WTC11 (cell line): ENCODE results near the gene PRKAG2. TPM values are rescaled to one million over a fixed set of nuclear protein-coding genes. Genes with fewer than 3 reads are reported as not detected.
"Not testable (repeated sequence)": the region's sequence is repeated elsewhere in the genome, so short reads cannot be mapped to it uniquely, and the experiment has no call there.

Source experiments
- ATAC-seq: fragments of 200-7000 bp; cut with Tn5 transposase; 2 replicates; pipeline ENCODE4 v1.10.0; 2021; ENCODE audit warnings: mild to moderate bottlenecking, moderate library complexity
- CTCF ChIA-PET: fragments of 300-600 bp; sonication (Branson Sonifier 250); formaldehyde crosslinking; loops from one replicate; lab custom pipeline; 2021; ENCODE audit warnings: antibody characterized with exemption; lab: Charles Lee
- POLR2A ChIA-PET: fragments of 350-600 bp; sonication (Branson Sonifier 250); formaldehyde crosslinking; loops from one replicate; lab custom pipeline; 2021; ENCODE audit warnings: antibody characterized with exemption; lab: Charles Lee
- DNase-seq: peaks from one replicate; pipeline ENCODE4 v3.0.0; 2021; ENCODE audit warnings: low spot score
- H3K27ac Mint-ChIP-seq: 2 replicates; pipeline ENCODE4 v1.8.0; 2021; ENCODE audit warnings: mixed read lengths
- H3K27me3 Mint-ChIP-seq: 2 replicates; pipeline ENCODE4 v1.8.0; 2021; ENCODE audit warnings: low read depth, mild to moderate bottlenecking, moderate library complexity, mixed read lengths
- H3K36me3 Mint-ChIP-seq: 2 replicates; pipeline ENCODE4 v1.8.0; 2021; ENCODE audit warnings: mixed read lengths
- H3K4me1 Mint-ChIP-seq: 2 replicates; pipeline ENCODE4 v1.8.0; 2022; ENCODE audit warnings: mixed read lengths
- H3K4me3 Mint-ChIP-seq: 2 replicates; pipeline ENCODE4 v1.8.0; 2021; ENCODE audit warnings: mild to moderate bottlenecking, moderate library complexity, mixed read lengths
- H3K9me3 Mint-ChIP-seq: 2 replicates; pipeline ENCODE4 v1.8.0; 2021; ENCODE audit warnings: mixed read lengths
- EMX1 ChIP-seq: fragments of 250-450 bp; sonication (Bioruptor Pico); IDR thresholded peaks from 2 replicates; pipeline ENCODE4 v1.8.0; 2021; ENCODE audit warnings: mild to moderate bottlenecking
- MYBL2 ChIP-seq: sonication (generic); formaldehyde crosslinking; IDR thresholded peaks from 2 replicates; pipeline ENCODE4 v1.8.1; 2023; ENCODE audit warnings: mild to moderate bottlenecking, moderate library complexity, missing genetic modification reagents
- NFATC4 ChIP-seq: fragments of 250-450 bp; sonication (Bioruptor Pico); IDR thresholded peaks from 2 replicates; pipeline ENCODE4 v1.9.0; 2021; ENCODE audit warnings: mild to moderate bottlenecking
- NR3C1 ChIP-seq: sonication (generic); formaldehyde crosslinking; conservative IDR thresholded peaks from 2 replicates; pipeline ENCODE4 v1.8.1; 2023; ENCODE audit warnings: low read depth, mild to moderate bottlenecking, missing genetic modification reagents
- RELA ChIP-seq: sonication (generic); formaldehyde crosslinking; IDR thresholded peaks from 2 replicates; pipeline ENCODE4 v1.8.1; 2022; ENCODE audit warnings: missing genetic modification reagents, mild to moderate bottlenecking, borderline replicate concordance
- SMAD3 ChIP-seq: sonication (generic); formaldehyde crosslinking; IDR thresholded peaks from 2 replicates; pipeline ENCODE4 v1.8.0; 2022; ENCODE audit warnings: missing genetic modification reagents, mild to moderate bottlenecking, borderline replicate concordance
- ZNF138 ChIP-seq: sonication (generic); formaldehyde crosslinking; conservative IDR thresholded peaks from 2 replicates; pipeline ENCODE4 v1.8.1; 2022; ENCODE audit warnings: mild to moderate bottlenecking, moderate library complexity, missing genetic modification reagents
- ZNF416 ChIP-seq: fragments of 250-450 bp; sonication (Bioruptor Pico); IDR thresholded peaks from 2 replicates; pipeline ENCODE4 v1.9.0; 2021; ENCODE audit warnings: mild to moderate bottlenecking, inconsistent platforms
- total RNA-seq: library from RNA; stranded (reverse); gene quantifications from 3 replicates; pipeline ENCODE4 v1.2.3, GENCODE V29; 2021
- TF ChIP-seq, protein P1 (sequence below): sonication (generic); formaldehyde crosslinking; IDR thresholded peaks from 2 replicates; pipeline ENCODE4 v1.8.0; 2022; ENCODE audit warnings: mild to moderate bottlenecking, missing genetic modification reagents
- TF ChIP-seq, protein P2 (sequence below): sonication (generic); formaldehyde crosslinking; IDR thresholded peaks from 2 replicates; pipeline ENCODE4 v1.8.0; 2022; ENCODE audit warnings: mild to moderate bottlenecking, missing genetic modification reagents
- TF ChIP-seq, protein P3 (sequence below): sonication (generic); formaldehyde crosslinking; IDR thresholded peaks from 2 replicates; pipeline ENCODE4 v1.8.1; 2023; ENCODE audit warnings: mild to moderate bottlenecking, missing genetic modification reagents, borderline replicate concordance
- TF ChIP-seq, protein P4 (sequence below): sonication (generic); formaldehyde crosslinking; IDR thresholded peaks from 2 replicates; pipeline ENCODE4 v1.8.1; 2022; ENCODE audit warnings: low read depth, missing genetic modification reagents, borderline replicate concordance
- TF ChIP-seq, protein P5 (sequence below): sonication (generic); formaldehyde crosslinking; IDR thresholded peaks from 2 replicates; pipeline ENCODE4 v1.8.1; 2022; ENCODE audit warnings: mild to moderate bottlenecking, moderate library complexity, missing genetic modification reagents
- TF ChIP-seq, protein P6 (sequence below): sonication (generic); formaldehyde crosslinking; IDR thresholded peaks from 2 replicates; pipeline ENCODE4 v1.8.0; 2022; ENCODE audit warnings: missing genetic modification reagents

PRKAG2 gene
- total RNA-seq, 1 experiment from 2014 or later = 20.3 TPM

DNA sequence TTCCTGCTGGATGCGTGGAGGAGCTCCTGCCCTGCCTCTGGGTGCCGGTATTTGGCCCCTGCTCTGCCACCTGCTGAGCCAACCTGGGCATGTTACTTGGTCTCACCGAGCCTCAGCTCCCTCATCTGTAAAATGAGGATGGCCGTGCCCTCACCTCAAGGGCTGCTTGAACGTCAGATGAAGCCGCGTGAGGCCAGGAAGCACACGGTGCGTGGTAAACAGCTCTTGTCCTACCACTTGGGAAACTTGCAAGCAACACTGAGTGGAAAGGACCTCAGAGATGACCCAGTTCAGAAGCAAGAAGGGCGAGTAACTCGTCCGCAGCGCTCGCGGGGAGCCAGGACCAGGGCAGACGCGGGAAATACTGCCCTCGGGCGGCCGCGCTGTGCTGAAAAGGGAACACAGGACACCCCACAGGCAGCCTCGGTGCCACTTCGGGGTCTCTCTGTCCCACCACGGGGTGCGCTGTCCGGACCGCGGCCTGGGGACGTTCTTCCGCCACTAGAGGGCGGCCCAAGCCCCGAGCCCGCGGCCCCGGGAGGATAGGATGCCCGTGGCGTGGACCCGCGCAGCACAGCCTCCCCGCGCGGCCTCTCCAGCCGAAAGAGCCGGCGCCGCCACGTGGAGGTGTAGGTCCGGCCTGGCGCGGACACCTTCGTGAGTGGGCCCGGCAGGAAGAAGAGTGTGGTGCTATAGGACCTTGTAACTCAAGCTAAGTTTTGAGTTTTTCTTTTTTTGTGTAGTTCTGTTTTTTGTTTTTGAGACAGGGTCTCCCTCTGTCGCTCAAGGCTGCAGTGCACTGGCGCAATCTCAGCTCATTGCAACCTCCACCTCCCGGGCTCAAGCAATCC, 94.1 kb downstream of the PRKAG2 start (continued):
- TF ChIP-seq, protein P1, sequence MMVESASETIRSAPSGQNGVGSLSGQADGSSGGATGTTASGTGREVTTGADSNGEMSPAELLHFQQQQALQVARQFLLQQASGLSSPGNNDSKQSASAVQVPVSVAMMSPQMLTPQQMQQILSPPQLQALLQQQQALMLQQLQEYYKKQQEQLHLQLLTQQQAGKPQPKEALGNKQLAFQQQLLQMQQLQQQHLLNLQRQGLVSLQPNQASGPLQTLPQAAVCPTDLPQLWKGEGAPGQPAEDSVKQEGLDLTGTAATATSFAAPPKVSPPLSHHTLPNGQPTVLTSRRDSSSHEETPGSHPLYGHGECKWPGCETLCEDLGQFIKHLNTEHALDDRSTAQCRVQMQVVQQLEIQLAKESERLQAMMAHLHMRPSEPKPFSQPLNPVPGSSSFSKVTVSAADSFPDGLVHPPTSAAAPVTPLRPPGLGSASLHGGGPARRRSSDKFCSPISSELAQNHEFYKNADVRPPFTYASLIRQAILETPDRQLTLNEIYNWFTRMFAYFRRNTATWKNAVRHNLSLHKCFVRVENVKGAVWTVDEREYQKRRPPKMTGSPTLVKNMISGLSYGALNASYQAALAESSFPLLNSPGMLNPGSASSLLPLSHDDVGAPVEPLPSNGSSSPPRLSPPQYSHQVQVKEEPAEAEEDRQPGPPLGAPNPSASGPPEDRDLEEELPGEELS (CRISPR knock-in tag) = peak; percentile 66; the same call in 1 of the 2 replicates
- TF ChIP-seq EMX1 (CRISPR knock-in tag) = peak; percentile 65; the same call in 1 of the 2 replicates

DNA sequence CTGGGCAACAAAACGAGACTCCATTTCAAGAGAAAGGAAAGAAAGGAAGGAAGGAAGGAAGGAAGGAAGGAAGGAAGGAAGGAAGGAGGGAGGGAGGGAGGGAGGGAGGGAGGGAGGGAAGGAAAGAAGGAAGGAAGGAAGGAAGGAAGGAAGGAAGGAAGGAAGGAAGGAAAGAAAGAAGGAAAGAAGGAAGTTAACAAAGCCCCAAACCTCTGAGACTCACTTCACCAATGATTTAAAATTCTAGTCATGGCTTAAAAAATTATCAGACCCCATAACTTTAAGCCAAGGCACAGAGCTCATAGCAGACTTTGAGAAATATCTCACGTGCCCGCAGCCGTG, 94.7 kb downstream of the PRKAG2 start:
- DNase-seq, POLR2A ChIA-PET, H3K36me3 Mint-ChIP-seq, ATAC-seq, H3K4me1 Mint-ChIP-seq, H3K27ac Mint-ChIP-seq: not testable (repeated sequence)
- CTCF ChIA-PET = interaction anchor here (0.6 to 3.4 kb wide), 32 partner anchors 9 to 803 kb away, joined by 3 to 70 read pairs (median 4); partner anchors contain the start of gene PRKAG2
- Mint-ChIP-seq H3K4me3 (peak overlapping the region; percentile 61; the same call in 1 of the 2 replicates), H3K9me3 (peaks cover 14% of the 10 kb centered on the region), H3K27me3 (peaks cover 19% of the 10 kb centered on the region)

DNA sequence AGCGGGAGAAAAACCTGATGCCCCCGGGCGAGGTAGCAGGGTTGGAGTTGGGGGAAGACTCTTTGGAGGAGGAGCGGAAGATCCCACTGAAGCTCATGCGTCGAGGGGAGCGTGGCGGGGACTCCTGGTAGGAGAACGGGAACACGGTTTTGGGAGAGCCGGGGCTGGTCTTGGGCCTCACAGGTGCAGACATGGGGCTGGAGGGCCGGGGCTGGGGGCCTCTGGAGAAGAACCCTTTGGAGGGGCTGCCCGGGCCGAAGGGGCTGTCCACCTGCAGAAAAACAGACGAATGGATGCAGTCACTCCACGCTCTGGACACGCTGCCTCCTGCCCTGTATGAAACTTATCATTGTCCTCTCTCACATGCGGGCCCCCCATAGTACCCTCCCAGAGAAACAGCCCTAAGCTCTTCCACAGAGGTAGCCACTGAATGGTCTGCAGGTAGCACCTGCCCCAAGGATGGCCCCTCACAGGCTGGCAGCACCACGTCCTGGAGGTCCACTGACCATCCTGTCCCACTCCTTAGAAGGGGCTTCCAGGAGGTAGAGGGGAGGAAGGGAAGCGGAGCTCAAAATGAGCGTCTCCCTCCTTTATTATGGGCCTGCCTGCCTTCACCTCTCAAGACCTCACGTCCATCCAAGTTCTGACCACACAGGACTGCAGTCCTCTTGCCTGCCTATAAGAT, 95.6 kb downstream of the PRKAG2 start:
- no peak for DNase-seq
- H3K27ac Mint-ChIP-seq = no peak overlapping the region
- ATAC-seq = no peak
- H3K27me3 Mint-ChIP-seq = peaks cover 19% of the 10 kb centered on the region
- no peak for TF ChIP-seq ZNF416 (CRISPR knock-in tag)
- no peak overlapping the region for H3K4me3 Mint-ChIP-seq
- CTCF ChIA-PET = interaction anchor here (0.8 to 3.1 kb wide), 4 partner anchors 14 to 79 kb away, joined by 3 to 35 read pairs (median 6); no protein-coding TSS in a partner anchor
- POLR2A ChIA-PET = no interaction called here
- no peaks in the 10 kb centered on the region for H3K4me1 Mint-ChIP-seq
- peaks cover 14% of the 10 kb centered on the region for H3K9me3 Mint-ChIP-seq
- peaks cover 8% of the 10 kb centered on the region for H3K36me3 Mint-ChIP-seq

DNA sequence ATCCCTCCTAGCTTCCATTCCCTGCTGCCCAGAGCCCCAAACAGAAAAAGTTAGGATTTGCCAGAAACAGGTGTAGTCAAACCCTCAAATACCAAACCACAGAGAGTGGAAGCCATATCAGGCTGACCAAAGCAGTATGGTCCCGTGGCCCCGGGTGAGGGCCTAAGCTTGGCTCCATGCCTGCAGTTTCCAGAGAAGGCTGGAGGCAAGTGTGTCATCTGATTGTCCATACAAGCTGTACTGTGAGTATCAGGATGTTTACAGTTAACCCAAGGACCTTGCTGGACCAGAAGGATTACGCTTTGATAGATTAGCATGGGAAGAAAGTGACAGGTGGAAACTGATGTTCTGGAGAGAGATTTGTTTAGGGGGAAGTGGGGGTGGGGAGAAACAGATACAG, 96.3 kb downstream of the PRKAG2 start:
- ChIA-PET POLR2A (no interaction called here), CTCF (interaction anchor here (0.8 to 1.2 kb wide), 2 partner anchors 14 to 71 kb away, joined by 3 read pairs; no protein-coding TSS in a partner anchor)
- Mint-ChIP-seq H3K9me3 (peaks cover 14% of the 10 kb centered on the region), H3K4me1 (no peaks in the 10 kb centered on the region), H3K27me3 (peaks cover 19% of the 10 kb centered on the region), H3K36me3 (peaks cover 8% of the 10 kb centered on the region), H3K27ac (no peak overlapping the region), H3K4me3 (no peak overlapping the region)
- ATAC-seq (no peak), DNase-seq (no peak)
- TF ChIP-seq, protein P2, sequence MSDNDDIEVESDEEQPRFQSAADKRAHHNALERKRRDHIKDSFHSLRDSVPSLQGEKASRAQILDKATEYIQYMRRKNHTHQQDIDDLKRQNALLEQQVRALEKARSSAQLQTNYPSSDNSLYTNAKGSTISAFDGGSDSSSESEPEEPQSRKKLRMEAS (CRISPR knock-in tag) = no peak
- no peak for TF ChIP-seq RELA (CRISPR knock-in tag)
- TF ChIP-seq EMX1 (CRISPR knock-in tag) = no peak
- TF ChIP-seq, protein P3, sequence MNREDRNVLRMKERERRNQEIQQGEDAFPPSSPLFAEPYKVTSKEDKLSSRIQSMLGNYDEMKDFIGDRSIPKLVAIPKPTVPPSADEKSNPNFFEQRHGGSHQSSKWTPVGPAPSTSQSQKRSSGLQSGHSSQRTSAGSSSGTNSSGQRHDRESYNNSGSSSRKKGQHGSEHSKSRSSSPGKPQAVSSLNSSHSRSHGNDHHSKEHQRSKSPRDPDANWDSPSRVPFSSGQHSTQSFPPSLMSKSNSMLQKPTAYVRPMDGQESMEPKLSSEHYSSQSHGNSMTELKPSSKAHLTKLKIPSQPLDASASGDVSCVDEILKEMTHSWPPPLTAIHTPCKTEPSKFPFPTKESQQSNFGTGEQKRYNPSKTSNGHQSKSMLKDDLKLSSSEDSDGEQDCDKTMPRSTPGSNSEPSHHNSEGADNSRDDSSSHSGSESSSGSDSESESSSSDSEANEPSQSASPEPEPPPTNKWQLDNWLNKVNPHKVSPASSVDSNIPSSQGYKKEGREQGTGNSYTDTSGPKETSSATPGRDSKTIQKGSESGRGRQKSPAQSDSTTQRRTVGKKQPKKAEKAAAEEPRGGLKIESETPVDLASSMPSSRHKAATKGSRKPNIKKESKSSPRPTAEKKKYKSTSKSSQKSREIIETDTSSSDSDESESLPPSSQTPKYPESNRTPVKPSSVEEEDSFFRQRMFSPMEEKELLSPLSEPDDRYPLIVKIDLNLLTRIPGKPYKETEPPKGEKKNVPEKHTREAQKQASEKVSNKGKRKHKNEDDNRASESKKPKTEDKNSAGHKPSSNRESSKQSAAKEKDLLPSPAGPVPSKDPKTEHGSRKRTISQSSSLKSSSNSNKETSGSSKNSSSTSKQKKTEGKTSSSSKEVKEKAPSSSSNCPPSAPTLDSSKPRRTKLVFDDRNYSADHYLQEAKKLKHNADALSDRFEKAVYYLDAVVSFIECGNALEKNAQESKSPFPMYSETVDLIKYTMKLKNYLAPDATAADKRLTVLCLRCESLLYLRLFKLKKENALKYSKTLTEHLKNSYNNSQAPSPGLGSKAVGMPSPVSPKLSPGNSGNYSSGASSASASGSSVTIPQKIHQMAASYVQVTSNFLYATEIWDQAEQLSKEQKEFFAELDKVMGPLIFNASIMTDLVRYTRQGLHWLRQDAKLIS (CRISPR knock-in tag) = no peak
- TF ChIP-seq, protein P4, sequence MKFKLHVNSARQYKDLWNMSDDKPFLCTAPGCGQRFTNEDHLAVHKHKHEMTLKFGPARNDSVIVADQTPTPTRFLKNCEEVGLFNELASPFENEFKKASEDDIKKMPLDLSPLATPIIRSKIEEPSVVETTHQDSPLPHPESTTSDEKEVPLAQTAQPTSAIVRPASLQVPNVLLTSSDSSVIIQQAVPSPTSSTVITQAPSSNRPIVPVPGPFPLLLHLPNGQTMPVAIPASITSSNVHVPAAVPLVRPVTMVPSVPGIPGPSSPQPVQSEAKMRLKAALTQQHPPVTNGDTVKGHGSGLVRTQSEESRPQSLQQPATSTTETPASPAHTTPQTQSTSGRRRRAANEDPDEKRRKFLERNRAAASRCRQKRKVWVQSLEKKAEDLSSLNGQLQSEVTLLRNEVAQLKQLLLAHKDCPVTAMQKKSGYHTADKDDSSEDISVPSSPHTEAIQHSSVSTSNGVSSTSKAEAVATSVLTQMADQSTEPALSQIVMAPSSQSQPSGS (CRISPR knock-in tag) = no peak
- TF ChIP-seq ZNF138 (CRISPR knock-in tag) = no peak
- TF ChIP-seq, protein P5, sequence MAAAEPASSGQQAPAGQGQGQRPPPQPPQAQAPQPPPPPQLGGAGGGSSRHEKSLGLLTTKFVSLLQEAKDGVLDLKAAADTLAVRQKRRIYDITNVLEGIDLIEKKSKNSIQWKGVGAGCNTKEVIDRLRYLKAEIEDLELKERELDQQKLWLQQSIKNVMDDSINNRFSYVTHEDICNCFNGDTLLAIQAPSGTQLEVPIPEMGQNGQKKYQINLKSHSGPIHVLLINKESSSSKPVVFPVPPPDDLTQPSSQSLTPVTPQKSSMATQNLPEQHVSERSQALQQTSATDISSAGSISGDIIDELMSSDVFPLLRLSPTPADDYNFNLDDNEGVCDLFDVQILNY (CRISPR knock-in tag) = no peak
- no peak for TF ChIP-seq NR3C1 (CRISPR knock-in tag)
- TF ChIP-seq, protein P6, sequence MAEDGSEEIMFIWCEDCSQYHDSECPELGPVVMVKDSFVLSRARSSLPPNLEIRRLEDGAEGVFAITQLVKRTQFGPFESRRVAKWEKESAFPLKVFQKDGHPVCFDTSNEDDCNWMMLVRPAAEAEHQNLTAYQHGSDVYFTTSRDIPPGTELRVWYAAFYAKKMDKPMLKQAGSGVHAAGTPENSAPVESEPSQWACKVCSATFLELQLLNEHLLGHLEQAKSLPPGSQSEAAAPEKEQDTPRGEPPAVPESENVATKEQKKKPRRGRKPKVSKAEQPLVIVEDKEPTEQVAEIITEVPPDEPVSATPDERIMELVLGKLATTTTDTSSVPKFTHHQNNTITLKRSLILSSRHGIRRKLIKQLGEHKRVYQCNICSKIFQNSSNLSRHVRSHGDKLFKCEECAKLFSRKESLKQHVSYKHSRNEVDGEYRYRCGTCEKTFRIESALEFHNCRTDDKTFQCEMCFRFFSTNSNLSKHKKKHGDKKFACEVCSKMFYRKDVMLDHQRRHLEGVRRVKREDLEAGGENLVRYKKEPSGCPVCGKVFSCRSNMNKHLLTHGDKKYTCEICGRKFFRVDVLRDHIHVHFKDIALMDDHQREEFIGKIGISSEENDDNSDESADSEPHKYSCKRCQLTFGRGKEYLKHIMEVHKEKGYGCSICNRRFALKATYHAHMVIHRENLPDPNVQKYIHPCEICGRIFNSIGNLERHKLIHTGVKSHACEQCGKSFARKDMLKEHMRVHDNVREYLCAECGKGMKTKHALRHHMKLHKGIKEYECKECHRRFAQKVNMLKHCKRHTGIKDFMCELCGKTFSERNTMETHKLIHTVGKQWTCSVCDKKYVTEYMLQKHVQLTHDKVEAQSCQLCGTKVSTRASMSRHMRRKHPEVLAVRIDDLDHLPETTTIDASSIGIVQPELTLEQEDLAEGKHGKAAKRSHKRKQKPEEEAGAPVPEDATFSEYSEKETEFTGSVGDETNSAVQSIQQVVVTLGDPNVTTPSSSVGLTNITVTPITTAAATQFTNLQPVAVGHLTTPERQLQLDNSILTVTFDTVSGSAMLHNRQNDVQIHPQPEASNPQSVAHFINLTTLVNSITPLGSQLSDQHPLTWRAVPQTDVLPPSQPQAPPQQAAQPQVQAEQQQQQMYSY (CRISPR knock-in tag) = no peak
- no peak for TF ChIP-seq SMAD3 (CRISPR knock-in tag)
- no peak for TF ChIP-seq MYBL2 (CRISPR knock-in tag)
- TF ChIP-seq NFATC4 (CRISPR knock-in tag) = no peak
